Ishikawa (cell line): ENCODE results near the gene SPOCK1.

Experiments
- CEBPB ChIP-seq: IDR thresholded peaks from 2 replicates; pipeline ENCODE4 v1.6.1; 2012
- CREB1 ChIP-seq: IDR thresholded peaks from 2 replicates; pipeline ENCODE4 v1.6.1; 2012; ENCODE audit warnings: low read depth
- EGR1 ChIP-seq: IDR thresholded peaks from 2 replicates; pipeline ENCODE4 v1.6.1; 2012
- EP300 ChIP-seq: IDR thresholded peaks from 2 replicates; pipeline ENCODE4 v1.6.1; 2012; ENCODE audit warnings: borderline replicate concordance
- FOXM1 ChIP-seq: IDR thresholded peaks from 2 replicates; pipeline ENCODE4 v1.6.1; 2012; ENCODE audit warnings: low read depth, borderline replicate concordance
- MAX ChIP-seq: IDR thresholded peaks from 2 replicates; pipeline ENCODE4 v1.6.1; 2012
- NFIC ChIP-seq: IDR thresholded peaks from 2 replicates; pipeline ENCODE4 v1.6.1; 2012
- RAD21 ChIP-seq: IDR thresholded peaks from 2 replicates; pipeline ENCODE4 v1.6.1; 2012; ENCODE audit warnings: low read depth
- REST ChIP-seq: IDR thresholded peaks from 2 replicates; pipeline ENCODE4 v1.6.1; 2012; ENCODE audit warnings: low read depth, mild to moderate bottlenecking
- TAF1 ChIP-seq: IDR thresholded peaks from 2 replicates; pipeline ENCODE4 v1.6.1; 2012; ENCODE audit warnings: low read depth, mild to moderate bottlenecking
- TCF12 ChIP-seq: IDR thresholded peaks from 2 replicates; pipeline ENCODE4 v1.6.1; 2012; ENCODE audit warnings: low read depth
- TEAD4 ChIP-seq: IDR thresholded peaks from 2 replicates; pipeline ENCODE4 v1.6.1; 2012
- USF1 ChIP-seq: IDR thresholded peaks from 2 replicates; pipeline ENCODE4 v1.6.1; 2012
- YY1 ChIP-seq: IDR thresholded peaks from 2 replicates; pipeline ENCODE4 v1.6.1; 2012; ENCODE audit warnings: low read depth
- ZBTB7A ChIP-seq: IDR thresholded peaks from 2 replicates; pipeline ENCODE4 v1.6.1; 2012; ENCODE audit warnings: low read depth

SPOCK1 gene

GRCh38 chr5:137236252-137236651 is 262.9 kb downstream of the SPOCK1 start:
- no peak for TF ChIP-seq NFIC
- no peak for TF ChIP-seq RAD21
- TF ChIP-seq CEBPB: no peak
- TF ChIP-seq MAX: no peak
- no peak for TF ChIP-seq CREB1
- TF ChIP-seq YY1: no peak
- no peak for TF ChIP-seq EGR1
- no peak for TF ChIP-seq ZBTB7A
- TF ChIP-seq FOXM1: no peak
- TF ChIP-seq USF1: no peak
- no peak for TF ChIP-seq TAF1
- no peak for TF ChIP-seq TCF12
- no peak for TF ChIP-seq EP300
- TF ChIP-seq REST: no peak

GRCh38 chr5:137234973-137235943 is 263.9 kb downstream of the SPOCK1 start:
- TF ChIP-seq EP300 (no peak), CREB1 (no peak), YY1 (no peak), ZBTB7A (no peak), EGR1 (no peak), TCF12 (no peak), FOXM1 (no peak)

GRCh38 chr5:137233726-137234125 is 265.4 kb downstream of the SPOCK1 start:
- no peak for TF ChIP-seq NFIC
- no peak for TF ChIP-seq TAF1
- no peak for TF ChIP-seq CREB1
- TF ChIP-seq EGR1: no peak

- TF ChIP-seq RAD21 (no peak), TAF1 (no peak), EP300 (no peak), TEAD4 (no peak), NFIC (no peak), CREB1 (no peak), CEBPB (no peak), USF1 (no peak), REST (no peak), ZBTB7A (no peak), FOXM1 (no peak), EGR1 (no peak), YY1 (no peak), TCF12 (no peak), MAX (no peak)
Measured at GRCh38 chr5:137231540-137231939, 267.6 kb downstream of the SPOCK1 start.

GRCh38 chr5:137228816-137229215 is 270.3 kb downstream of the SPOCK1 start:
- TF ChIP-seq YY1 (no peak), TCF12 (no peak), FOXM1 (no peak), CREB1 (no peak), EP300 (no peak), EGR1 (no peak), MAX (no peak), ZBTB7A (no peak), USF1 (no peak), NFIC (no peak), CEBPB (no peak), TEAD4 (no peak), RAD21 (no peak), TAF1 (no peak), REST (no peak)
